HepG2 (cell line): Measurements from ENCODE around the gene CBX6. TPM values are rescaled to one million over a fixed set of nuclear protein-coding genes. Genes with fewer than 3 reads are reported as not detected.

Experiments used
- DNMT1 ChIP-seq: sonication (generic); formaldehyde crosslinking; IDR thresholded peaks from 2 replicates; pipeline ENCODE4 v1.5.1; 2020; ENCODE audit warnings: mild to moderate bottlenecking, missing genetic modification reagents
- ESRRA ChIP-seq: sonication (generic); formaldehyde crosslinking; IDR thresholded peaks from 2 replicates; pipeline ENCODE4 v1.5.1; 2020; ENCODE audit warnings: mild to moderate bottlenecking, low read depth, missing genetic modification reagents
- HDAC6 ChIP-seq: fragments of 200-600 bp; sonication (generic); IDR thresholded peaks from 2 replicates; pipeline ENCODE4 v1.7.0; 2017; ENCODE audit warnings: mild to moderate bottlenecking, antibody characterized with exemption, low read length, low read depth
- HNRNPLL ChIP-seq: fragments of 200-400 bp; formaldehyde crosslinking; IDR thresholded peaks from 2 replicates; pipeline ENCODE4 v1.6.1; 2017; ENCODE audit warnings: mild to moderate bottlenecking, low read depth, low read length; ENCODE audit not compliant: poor library complexity, severe bottlenecking
- JUND ChIP-seq: sonication (generic); formaldehyde crosslinking; IDR thresholded peaks from 2 replicates; pipeline ENCODE4 v1.8.0; 2022; ENCODE audit warnings: mild to moderate bottlenecking, missing genetic modification reagents
- NAIF1 ChIP-seq: sonication (generic); formaldehyde crosslinking; IDR thresholded peaks from 2 replicates; pipeline ENCODE4 v1.5.0; 2020; ENCODE audit warnings: mild to moderate bottlenecking, missing genetic modification reagents, borderline replicate concordance
- TAF1 ChIP-seq: sonication (generic); formaldehyde crosslinking; IDR thresholded peaks from 2 replicates; pipeline ENCODE4 v1.4.0; 2020; ENCODE audit warnings: missing genetic modification reagents
- ZBTB7A ChIP-seq: sonication (generic); formaldehyde crosslinking; IDR thresholded peaks from 2 replicates; pipeline ENCODE4 v1.8.0; 2022; ENCODE audit warnings: mild to moderate bottlenecking, missing genetic modification reagents
- ZMYM3 ChIP-seq: sonication (generic); formaldehyde crosslinking; IDR thresholded peaks from 2 replicates; pipeline ENCODE4 v1.5.1; 2020; ENCODE audit warnings: mild to moderate bottlenecking, missing genetic modification reagents
- ZNF569 ChIP-seq: sonication (generic); formaldehyde crosslinking; IDR thresholded peaks from 2 replicates; pipeline ENCODE4 v1.5.0; 2020; ENCODE audit warnings: mild to moderate bottlenecking, missing genetic modification reagents, moderate library complexity, borderline replicate concordance
- ZNF577 ChIP-seq: sonication (generic); formaldehyde crosslinking; IDR thresholded peaks from 2 replicates; pipeline ENCODE4 v1.4.0; 2020; ENCODE audit warnings: mild to moderate bottlenecking, low read depth, missing genetic modification reagents, borderline replicate concordance
- ZNF781 ChIP-seq: sonication (generic); formaldehyde crosslinking; IDR thresholded peaks from 2 replicates; pipeline ENCODE4 v1.5.1; 2020; ENCODE audit warnings: borderline replicate concordance, mild to moderate bottlenecking, missing genetic modification reagents; ENCODE audit errors: not compliant biosample characterization
- ZNF883 ChIP-seq: sonication (generic); formaldehyde crosslinking; IDR thresholded peaks from 2 replicates; pipeline ENCODE4 v1.5.1; 2020; ENCODE audit warnings: mild to moderate bottlenecking, missing genetic modification reagents; ENCODE audit errors: not compliant biosample characterization
- polyA plus RNA-seq, 8 experiments: library from polyadenylated mRNA; depleted of rRNA in 3 of 8; stranded (reverse) in 7 of 8; unstranded in 1 of 8; fragments of >200 nt; fragmentation: Illumina TruSeq in 4 of 8; extraction: Trizol in 4 of 8; gene quantifications; 2 replicates each; pipeline versions ENCODE4 v1.2.1 to v1.2.3, GENCODE V29; 2011 to 2016; ENCODE audit warnings: low read depth in 4 of 8, missing spikeins in 1 of 8, mixed read lengths in 1 of 8; ENCODE audit not compliant: insufficient read depth in 1 of 8
- total RNA-seq, 5 experiments: library from RNA; depleted of rRNA; stranded (reverse); fragments of >200 nt; fragmentation: Illumina TruSeq; extraction: Trizol; gene quantifications; 2 replicates each; pipeline ENCODE4 v1.2.3, GENCODE V29; 2016; ENCODE audit warnings: low read depth in 1 of 5
- TF ChIP-seq, protein P1 (sequence below): IDR thresholded peaks from 2 replicates; pipeline ENCODE4 v1.6.1; 2018; ENCODE audit warnings: missing genetic modification reagents
- TF ChIP-seq, protein P2 (sequence below): sonication (generic); formaldehyde crosslinking; IDR thresholded peaks from 2 replicates; pipeline ENCODE4 v1.8.1; 2023; ENCODE audit warnings: mild to moderate bottlenecking, missing genetic modification reagents
- TF ChIP-seq, protein P3 (sequence below): IDR thresholded peaks from 2 replicates; pipeline ENCODE4 v1.6.1; 2012; ENCODE audit warnings: inconsistent platforms
- TF ChIP-seq, protein P4 (sequence below): IDR thresholded peaks from 2 replicates; pipeline ENCODE4 v1.6.1; 2016; ENCODE audit warnings: mild to moderate bottlenecking, missing biosample characterization, missing genetic modification reagents
- TF ChIP-seq, protein P5 (sequence below): sonication (generic); formaldehyde crosslinking; IDR thresholded peaks from 2 replicates; pipeline ENCODE4 v1.4.0; 2020; ENCODE audit warnings: low read depth, mild to moderate bottlenecking, missing genetic modification reagents

CBX6 gene
- total and polyA plus RNA-seq, 2 of the 13 experiments (the other 11 are each of a cell fraction or from before 2014, with no cell fraction given), result 1.7 to 6.5 TPM

DNA sequence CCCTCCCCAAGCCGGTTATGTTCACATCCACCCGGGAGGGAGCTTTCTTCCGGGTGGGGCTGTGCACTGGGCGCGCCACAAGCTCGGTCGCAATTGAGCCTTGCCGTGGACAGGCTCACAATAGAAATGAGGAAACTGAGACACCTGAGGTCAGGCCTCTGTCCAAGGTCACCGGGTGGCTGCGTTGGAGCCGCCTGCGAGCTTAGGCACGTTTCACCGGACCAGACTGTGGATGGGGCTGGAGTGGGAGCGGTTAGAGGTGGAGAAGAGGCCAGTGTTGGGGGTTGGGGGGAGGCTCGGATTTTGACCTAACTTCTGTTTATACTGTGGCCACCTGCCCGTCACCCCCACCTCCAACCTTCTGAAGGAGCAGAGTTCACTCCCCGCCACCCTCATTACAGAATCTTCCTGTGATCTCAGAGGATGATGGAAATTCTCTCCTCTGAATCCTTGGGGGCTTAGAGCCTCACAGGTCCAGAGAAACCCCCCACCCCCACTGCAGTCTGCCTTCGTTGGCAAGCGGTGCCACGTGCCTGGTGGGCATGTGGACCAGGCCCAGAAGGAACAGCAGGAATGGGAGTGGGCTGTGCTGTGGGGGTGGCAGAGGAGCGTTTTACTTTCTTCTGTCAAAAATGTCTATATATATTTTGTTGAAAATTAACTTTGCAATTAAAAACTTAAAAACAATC is 27.6 kb downstream of the CBX6 start (continued):
- TF ChIP-seq, protein P1, sequence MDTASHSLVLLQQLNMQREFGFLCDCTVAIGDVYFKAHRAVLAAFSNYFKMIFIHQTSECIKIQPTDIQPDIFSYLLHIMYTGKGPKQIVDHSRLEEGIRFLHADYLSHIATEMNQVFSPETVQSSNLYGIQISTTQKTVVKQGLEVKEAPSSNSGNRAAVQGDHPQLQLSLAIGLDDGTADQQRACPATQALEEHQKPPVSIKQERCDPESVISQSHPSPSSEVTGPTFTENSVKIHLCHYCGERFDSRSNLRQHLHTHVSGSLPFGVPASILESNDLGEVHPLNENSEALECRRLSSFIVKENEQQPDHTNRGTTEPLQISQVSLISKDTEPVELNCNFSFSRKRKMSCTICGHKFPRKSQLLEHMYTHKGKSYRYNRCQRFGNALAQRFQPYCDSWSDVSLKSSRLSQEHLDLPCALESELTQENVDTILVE, result 0 out of 2 replicates have a peak, but pooled peaks have one; percentile 38
- TF ChIP-seq ZBTB7A (CRISPR knock-in tag) (no peak), HDAC6 (no peak), ESRRA (CRISPR knock-in tag) (peak; percentile 79; the same call in 1 of the 2 replicates), DNMT1 (CRISPR knock-in tag) (no peak), TAF1 (CRISPR knock-in tag) (0 out of 2 replicates have a peak, but pooled peaks have one; percentile 27), ZNF883 (CRISPR knock-in tag) (peak; percentile 62), ZMYM3 (CRISPR knock-in tag) (no peak; the same call in 1 of the 2 replicates), NAIF1 (CRISPR knock-in tag) (no peak), ZNF781 (CRISPR knock-in tag) (no peak), JUND (CRISPR knock-in tag) (no peak), ZNF569 (CRISPR knock-in tag) (no peak), ZNF577 (CRISPR knock-in tag) (no peak), HNRNPLL (no peak)
- TF ChIP-seq, protein P2, sequence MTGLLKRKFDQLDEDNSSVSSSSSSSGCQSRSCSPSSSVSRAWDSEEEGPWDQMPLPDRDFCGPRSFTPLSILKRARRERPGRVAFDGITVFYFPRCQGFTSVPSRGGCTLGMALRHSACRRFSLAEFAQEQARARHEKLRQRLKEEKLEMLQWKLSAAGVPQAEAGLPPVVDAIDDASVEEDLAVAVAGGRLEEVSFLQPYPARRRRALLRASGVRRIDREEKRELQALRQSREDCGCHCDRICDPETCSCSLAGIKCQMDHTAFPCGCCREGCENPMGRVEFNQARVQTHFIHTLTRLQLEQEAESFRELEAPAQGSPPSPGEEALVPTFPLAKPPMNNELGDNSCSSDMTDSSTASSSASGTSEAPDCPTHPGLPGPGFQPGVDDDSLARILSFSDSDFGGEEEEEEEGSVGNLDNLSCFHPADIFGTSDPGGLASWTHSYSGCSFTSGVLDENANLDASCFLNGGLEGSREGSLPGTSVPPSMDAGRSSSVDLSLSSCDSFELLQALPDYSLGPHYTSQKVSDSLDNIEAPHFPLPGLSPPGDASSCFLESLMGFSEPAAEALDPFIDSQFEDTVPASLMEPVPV (CRISPR knock-in tag), result 0 out of 2 replicates have a peak, but pooled peaks have one; percentile 18
- TF ChIP-seq, protein P3, sequence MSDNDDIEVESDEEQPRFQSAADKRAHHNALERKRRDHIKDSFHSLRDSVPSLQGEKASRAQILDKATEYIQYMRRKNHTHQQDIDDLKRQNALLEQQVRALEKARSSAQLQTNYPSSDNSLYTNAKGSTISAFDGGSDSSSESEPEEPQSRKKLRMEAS, result no peak; the same call in 1 of the 2 replicates
- TF ChIP-seq, protein P4, sequence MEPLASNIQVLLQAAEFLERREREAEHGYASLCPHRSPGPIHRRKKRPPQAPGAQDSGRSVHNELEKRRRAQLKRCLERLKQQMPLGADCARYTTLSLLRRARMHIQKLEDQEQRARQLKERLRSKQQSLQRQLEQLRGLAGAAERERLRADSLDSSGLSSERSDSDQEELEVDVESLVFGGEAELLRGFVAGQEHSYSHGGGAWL, result no peak
- TF ChIP-seq, protein P5, sequence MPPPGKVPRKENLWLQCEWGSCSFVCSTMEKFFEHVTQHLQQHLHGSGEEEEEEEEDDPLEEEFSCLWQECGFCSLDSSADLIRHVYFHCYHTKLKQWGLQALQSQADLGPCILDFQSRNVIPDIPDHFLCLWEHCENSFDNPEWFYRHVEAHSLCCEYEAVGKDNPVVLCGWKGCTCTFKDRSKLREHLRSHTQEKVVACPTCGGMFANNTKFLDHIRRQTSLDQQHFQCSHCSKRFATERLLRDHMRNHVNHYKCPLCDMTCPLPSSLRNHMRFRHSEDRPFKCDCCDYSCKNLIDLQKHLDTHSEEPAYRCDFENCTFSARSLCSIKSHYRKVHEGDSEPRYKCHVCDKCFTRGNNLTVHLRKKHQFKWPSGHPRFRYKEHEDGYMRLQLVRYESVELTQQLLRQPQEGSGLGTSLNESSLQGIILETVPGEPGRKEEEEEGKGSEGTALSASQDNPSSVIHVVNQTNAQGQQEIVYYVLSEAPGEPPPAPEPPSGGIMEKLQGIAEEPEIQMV (CRISPR knock-in tag), result 0 out of 2 replicates have a peak, but pooled peaks have one; percentile 23
